H9 (cell line): ENCODE measurements around the gene NOX5. TPM values are rescaled to one million over a fixed set of nuclear protein-coding genes. Genes with fewer than 3 reads are reported as not detected.

ENCODE experiments used
- DNase-seq: peaks from one replicate; pipeline ENCODE4 v3.0.0-alpha.2; 2017
- H2AFZ ChIP-seq: one replicate; pipeline ENCODE4 v1.6.1; 2013; ENCODE audit warnings: mild to moderate bottlenecking, low read length, control low read depth, moderate library complexity
- H2AK5ac ChIP-seq: 2 replicates; pipeline ENCODE4 v1.6.1; 2013; ENCODE audit warnings: low read length, control low read depth, mixed read lengths; ENCODE audit not compliant: insufficient read length
- H2BK120ac ChIP-seq: one replicate; pipeline ENCODE4 v1.6.1; 2013; ENCODE audit warnings: low read depth, mild to moderate bottlenecking, low read length, control low read depth, inconsistent platforms; ENCODE audit not compliant: poor library complexity, severe bottlenecking
- H2BK12ac ChIP-seq: 2 replicates; pipeline ENCODE4 v1.6.1; 2013; ENCODE audit warnings: low read length, control low read depth, mixed read lengths, low read depth; ENCODE audit not compliant: insufficient read length
- H2BK15ac ChIP-seq: 2 replicates; pipeline ENCODE4 v1.6.1; 2013; ENCODE audit warnings: low read depth, low read length, control low read depth
- H2BK20ac ChIP-seq: one replicate; pipeline ENCODE4 v1.6.1; 2013; ENCODE audit warnings: low read depth, mild to moderate bottlenecking, low read length, control low read depth, inconsistent platforms; ENCODE audit not compliant: poor library complexity, severe bottlenecking
- H2BK5ac ChIP-seq: 2 replicates; pipeline ENCODE4 v1.6.1; 2013; ENCODE audit warnings: low read length, control low read depth, mixed read lengths; ENCODE audit not compliant: insufficient read length
- H3K14ac ChIP-seq: 2 replicates; pipeline ENCODE4 v1.6.1; 2013; ENCODE audit warnings: low read length, control low read depth; ENCODE audit not compliant: insufficient read depth
- H3K18ac ChIP-seq: 2 replicates; pipeline ENCODE4 v1.6.1; 2013; ENCODE audit warnings: low read depth, mild to moderate bottlenecking, mixed read lengths, low read length, control low read depth; ENCODE audit not compliant: insufficient read length
- H3K23ac ChIP-seq: 2 replicates; pipeline ENCODE4 v1.6.1; 2013; ENCODE audit warnings: low read length, control low read depth, mixed read lengths, low read depth; ENCODE audit not compliant: insufficient read length
- H3K23me2 ChIP-seq: 2 replicates; pipeline ENCODE4 v1.6.1; 2013; ENCODE audit warnings: low read depth, mild to moderate bottlenecking, mixed read lengths, low read length, control low read depth; ENCODE audit not compliant: insufficient read length, poor library complexity, severe bottlenecking
- H3K27ac ChIP-seq: 2 replicates; pipeline ENCODE4 v1.5.1; 2013; ENCODE audit warnings: low read length, control low read depth, mixed read lengths, low read depth; ENCODE audit not compliant: insufficient read length
- H3K27me3 ChIP-seq: 2 replicates; pipeline ENCODE4 v1.6.1; 2013; ENCODE audit warnings: low read length, control low read depth, inconsistent platforms; ENCODE audit not compliant: insufficient read depth
- H3K4ac ChIP-seq: 2 replicates; pipeline ENCODE4 v1.6.1; 2013; ENCODE audit warnings: low read depth, mild to moderate bottlenecking, control low read depth, inconsistent platforms, low read length, moderate library complexity
- H3K4me1 ChIP-seq: 2 replicates; pipeline ENCODE4 v1.6.1; 2013; ENCODE audit warnings: low read length, control low read depth, inconsistent platforms; ENCODE audit not compliant: insufficient read depth
- H3K4me2 ChIP-seq: 2 replicates; pipeline ENCODE4 v1.6.1; 2013; ENCODE audit warnings: low read length, control low read depth, mixed read lengths; ENCODE audit not compliant: insufficient read length, insufficient read depth
- H3K56ac ChIP-seq: 2 replicates; pipeline ENCODE4 v1.6.1; 2013; ENCODE audit warnings: low read depth, mild to moderate bottlenecking, mixed read lengths, low read length, control low read depth; ENCODE audit not compliant: insufficient read length
- H3K79me1 ChIP-seq: 2 replicates; pipeline ENCODE4 v1.6.1; 2013; ENCODE audit warnings: low read depth, mild to moderate bottlenecking, moderate library complexity, low read length, control low read depth, inconsistent platforms; ENCODE audit not compliant: insufficient read depth, poor library complexity, severe bottlenecking
- H3K79me2 ChIP-seq: 2 replicates; pipeline ENCODE4 v1.6.1; 2013; ENCODE audit warnings: low read length, control low read depth, inconsistent platforms; ENCODE audit not compliant: insufficient read depth
- H3K9ac ChIP-seq: 2 replicates; pipeline ENCODE4 v1.6.1; 2013; ENCODE audit warnings: low read length, control low read depth, mixed read lengths; ENCODE audit not compliant: insufficient read length; ENCODE audit errors: extremely low read depth
- H3K9me3 ChIP-seq: one replicate; pipeline ENCODE4 v1.6.1; 2013; ENCODE audit warnings: low read depth, low read length, inconsistent platforms; ENCODE audit not compliant: control insufficient read depth
- H3T11ph ChIP-seq: one replicate; pipeline ENCODE4 v1.6.1; 2013; ENCODE audit warnings: mild to moderate bottlenecking, low read length, control low read depth, inconsistent platforms
- H4K20me1 ChIP-seq: one replicate; pipeline ENCODE4 v1.6.1; 2013; ENCODE audit not compliant: control insufficient read depth, insufficient read length, insufficient read depth
- H4K5ac ChIP-seq: 2 replicates; pipeline ENCODE4 v1.6.1; 2013; ENCODE audit warnings: low read depth, mild to moderate bottlenecking, mixed read lengths, low read length, control low read depth; ENCODE audit not compliant: insufficient read length
- H4K8ac ChIP-seq: replicated peaks from 2 replicates; pipeline ENCODE4 v1.6.1; 2013; ENCODE audit warnings: low read length, control low read depth, mixed read lengths, low read depth; ENCODE audit not compliant: insufficient read length
- H4K91ac ChIP-seq: 2 replicates; pipeline ENCODE4 v1.6.1; 2013; ENCODE audit warnings: low read depth, mild to moderate bottlenecking, moderate library complexity, mixed read lengths, low read length, control low read depth; ENCODE audit not compliant: insufficient read length
- H3K27ac Mint-ChIP-seq, 3 experiments: 2 replicates in 2 of 3; 3 replicates in 1 of 3; pipeline ENCODE4 v1.8.0; 2020 to 2021; ENCODE audit warnings: mixed read lengths in 3 of 3, mild to moderate bottlenecking in 1 of 3, moderate library complexity in 1 of 3
- H3K27me3 Mint-ChIP-seq: 2 replicates; pipeline ENCODE4 v1.8.0; 2021; ENCODE audit warnings: low read depth, mild to moderate bottlenecking, moderate library complexity, mixed read lengths
- H3K36me3 Mint-ChIP-seq, 3 experiments: 2 replicates in 2 of 3; 3 replicates in 1 of 3; pipeline ENCODE4 v1.8.0; 2020 to 2021; ENCODE audit warnings: low read depth in 3 of 3, mixed read lengths in 3 of 3; ENCODE audit not compliant: insufficient read depth in 1 of 3
- H3K4me1 Mint-ChIP-seq, 2 experiments: 2 replicates each; pipeline ENCODE4 v1.8.0; 2020; ENCODE audit warnings: mixed read lengths in 2 of 2
- H3K4me3 Mint-ChIP-seq, 2 experiments: 2 replicates in 1 of 2; 3 replicates in 1 of 2; pipeline ENCODE4 v1.8.0; 2020 to 2021; ENCODE audit warnings: mild to moderate bottlenecking in 2 of 2, mixed read lengths in 2 of 2, moderate library complexity in 1 of 2
- H3K9me3 Mint-ChIP-seq, 2 experiments: 2 replicates in 1 of 2; 3 replicates in 1 of 2; pipeline ENCODE4 v1.8.0; 2020; ENCODE audit warnings: mild to moderate bottlenecking in 2 of 2, mixed read lengths in 2 of 2, moderate library complexity in 1 of 2
- CTCF ChIP-seq: fragments of 200-600 bp; sonication (generic); conservative IDR thresholded peaks from 3 replicates; pipeline ENCODE4 v1.8.0; 2021; ENCODE audit warnings: antibody characterized with exemption, mild to moderate bottlenecking
- total RNA-seq: library from RNA; stranded (reverse); gene quantifications from 2 replicates; pipeline ENCODE4 v1.2.1, GENCODE V29; 2021

NOX5 gene
- total RNA-seq, 1 experiment from 2014 or later, result 0.04 TPM

GRCh38 chr15:69093614-69094013 is 79.1 kb downstream of the NOX5 start:
- Mint-ChIP-seq H3K4me1 (peaks cover 69 to 78% of the 10 kb centered on the region in 2 experiments), H3K27ac (no peak overlapping the region; a peak in 1 of 7 replicates), H3K4me3 (no peak overlapping the region), H3K9me3 (peaks cover 0 to 1% of the 10 kb centered on the region in 2 experiments; a peak in 2 of 5 replicates), H3K27me3 (peaks cover 18% of the 10 kb centered on the region), H3K36me3 (peaks cover 0 to 4% (median 3%) of the 10 kb centered on the region in 3 experiments; a peak in 2 of 7 replicates)
- Histone ChIP-seq H3K14ac (no peak overlapping the region), H3K79me1 (no peaks in the 10 kb centered on the region), H3K79me2 (no peaks in the 10 kb centered on the region), H2AK5ac (no peak overlapping the region), H2BK12ac (no peak overlapping the region), H4K91ac (no peak overlapping the region), H3K4me1 (peaks cover 20% of the 10 kb centered on the region; the same call in 1 of the 2 replicates), H3K9ac (no peak overlapping the region), H2AFZ (no peak overlapping the region), H3K27me3 (no peaks in the 10 kb centered on the region), H3K4me2 (no peak overlapping the region), H4K8ac (no peak overlapping the region), H3K27ac (no peak overlapping the region), H4K20me1 (no peaks in the 10 kb centered on the region), H4K5ac (no peak overlapping the region), H2BK5ac (no peak overlapping the region), H3K4ac (no peak overlapping the region), H3T11ph (no peak overlapping the region), H3K18ac (no peak overlapping the region), H3K56ac (no peak overlapping the region), H2BK20ac (no peak overlapping the region), H2BK15ac (no peak overlapping the region), H3K23ac (no peak overlapping the region), H2BK120ac (no peak overlapping the region), H3K23me2 (peaks cover 2% of the 10 kb centered on the region), H3K9me3 (no peaks in the 10 kb centered on the region)
- no peak for DNase-seq
- no peak for TF ChIP-seq CTCF
